Lower lobe of right lung (tissue), 2 donors: ENCODE results near the gene GNAT1. TPM values are rescaled to one million over a fixed set of nuclear protein-coding genes. Genes with fewer than 3 reads are reported as not detected.
A peak's percentile ranks its signal among the peaks of the same experiment; 100 is the strongest.
"Not testable (repeated sequence)": the region's sequence is repeated elsewhere in the genome, so short reads cannot be mapped to it uniquely, and the experiment has no call there.

ENCODE experiments used
- ATAC-seq, 2 donors: fragments of 200-7000 bp; cut with Tn5 transposase; one replicate each; pipeline ENCODE4 v1.9.1; 2020 to 2022; ENCODE audit warnings: mild to moderate bottlenecking in 2 of 2, moderate library complexity in 2 of 2
- DNase-seq: peaks from one replicate; pipeline ENCODE4 v3.0.0-alpha.2; 2020
- H3K27ac ChIP-seq: fragments of 200-600 bp; one replicate; pipeline ENCODE4 v1.8.0; 2022
- H3K27me3 ChIP-seq: fragments of 200-600 bp; one replicate; pipeline ENCODE4 v1.8.0; 2022; ENCODE audit warnings: low read depth
- H3K36me3 ChIP-seq: fragments of 200-600 bp; one replicate; pipeline ENCODE4 v1.8.0; 2022; ENCODE audit warnings: mild to moderate bottlenecking
- H3K4me1 ChIP-seq: fragments of 200-600 bp; one replicate; pipeline ENCODE4 v1.8.0; 2022
- H3K4me3 ChIP-seq: fragments of 200-600 bp; one replicate; pipeline ENCODE4 v1.8.0; 2022; ENCODE audit warnings: mild to moderate bottlenecking
- H3K9me3 ChIP-seq: fragments of 200-600 bp; one replicate; pipeline ENCODE4 v1.8.0; 2022
- intact Hi-C: fragments of 100-400 bp; cut with DNase I; formaldehyde crosslinking; loops from one replicate; pipeline ENCODE4 v1.11.0; 2022
- total RNA-seq: library from RNA; stranded (reverse); fragmentation: NEBNext Ultra II Directional; extraction: Animal tissue kit (Norgen Biotek cat#: 25700); gene quantifications from one replicate; pipeline ENCODE4 v1.2.1, GENCODE V29; 2021
- TF ChIP-seq, protein P1 (sequence below): fragments of 200-600 bp; IDR thresholded peaks from one replicate; pipeline ENCODE4 v1.8.0; 2022; ENCODE audit warnings: antibody characterized with exemption, mild to moderate bottlenecking
- donor health status: DM: no; HTN: yes; CAD: no; lungs with severe emphysema.

Gene GNAT1
- total RNA-seq, 1 donor from 2014 or later = not detected

DNA sequence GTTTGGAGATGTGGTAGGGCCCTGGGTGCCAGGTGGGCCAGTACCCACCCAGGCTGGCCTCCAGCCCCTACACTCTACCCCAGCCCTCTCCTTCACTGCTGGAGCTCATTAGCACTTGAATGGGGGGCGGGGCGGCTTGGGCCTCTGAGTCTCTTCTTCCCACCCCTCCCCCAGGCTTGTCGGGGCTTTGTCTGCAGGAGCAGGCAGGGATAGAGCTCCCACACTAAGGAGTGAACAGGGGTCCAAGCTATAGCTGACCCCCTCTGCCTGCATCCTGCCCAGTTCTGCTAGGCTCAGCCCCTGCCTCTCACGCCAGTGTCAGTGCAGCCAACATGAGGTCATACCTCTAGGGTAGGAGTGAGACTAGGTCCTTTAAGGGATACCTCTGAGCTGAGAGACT is 49.8 kb downstream of the GNAT1 start:
- TF ChIP-seq, protein P1, sequence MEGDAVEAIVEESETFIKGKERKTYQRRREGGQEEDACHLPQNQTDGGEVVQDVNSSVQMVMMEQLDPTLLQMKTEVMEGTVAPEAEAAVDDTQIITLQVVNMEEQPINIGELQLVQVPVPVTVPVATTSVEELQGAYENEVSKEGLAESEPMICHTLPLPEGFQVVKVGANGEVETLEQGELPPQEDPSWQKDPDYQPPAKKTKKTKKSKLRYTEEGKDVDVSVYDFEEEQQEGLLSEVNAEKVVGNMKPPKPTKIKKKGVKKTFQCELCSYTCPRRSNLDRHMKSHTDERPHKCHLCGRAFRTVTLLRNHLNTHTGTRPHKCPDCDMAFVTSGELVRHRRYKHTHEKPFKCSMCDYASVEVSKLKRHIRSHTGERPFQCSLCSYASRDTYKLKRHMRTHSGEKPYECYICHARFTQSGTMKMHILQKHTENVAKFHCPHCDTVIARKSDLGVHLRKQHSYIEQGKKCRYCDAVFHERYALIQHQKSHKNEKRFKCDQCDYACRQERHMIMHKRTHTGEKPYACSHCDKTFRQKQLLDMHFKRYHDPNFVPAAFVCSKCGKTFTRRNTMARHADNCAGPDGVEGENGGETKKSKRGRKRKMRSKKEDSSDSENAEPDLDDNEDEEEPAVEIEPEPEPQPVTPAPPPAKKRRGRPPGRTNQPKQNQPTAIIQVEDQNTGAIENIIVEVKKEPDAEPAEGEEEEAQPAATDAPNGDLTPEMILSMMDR = no peak
- H3K4me1 ChIP-seq = peaks cover 83% of the 10 kb centered on the region
- no peak for DNase-seq
- intact Hi-C loops = no loop called here
- peak overlapping the region; percentile 96 for H3K27ac ChIP-seq
- H3K4me3 ChIP-seq = peak overlapping the region; percentile 6
- ATAC-seq = no peak
- H3K27me3 ChIP-seq = no peaks in the 10 kb centered on the region
- peaks cover 52% of the 10 kb centered on the region for H3K36me3 ChIP-seq
- H3K9me3 ChIP-seq = no peaks in the 10 kb centered on the region

- Histone ChIP-seq H3K4me3 (peak overlapping the region; percentile 37), H3K27me3 (no peaks in the 10 kb centered on the region), H3K9me3 (no peaks in the 10 kb centered on the region), H3K36me3 (peaks cover 53% of the 10 kb centered on the region), H3K4me1 (peaks cover 90% of the 10 kb centered on the region), H3K27ac (peak overlapping the region; percentile 96)
- TF ChIP-seq, protein P1 = no peak
- DNase-seq (no peak), ATAC-seq (no peak)
- intact Hi-C loops = no loop called here
These were observed 50.4 kb downstream of the GNAT1 start for GRCh38 chr3:50241713-50242380.

- DNase-seq (no peak), ATAC-seq (no peak)
- intact Hi-C loops = no loop called here
- H3K27ac ChIP-seq = peak overlapping the region; percentile 96
- no peaks in the 10 kb centered on the region for H3K9me3 ChIP-seq
- peak overlapping the region; percentile 37 for H3K4me3 ChIP-seq
- TF ChIP-seq, protein P1 = no peak
- peaks cover 58% of the 10 kb centered on the region for H3K36me3 ChIP-seq
- peaks cover 95% of the 10 kb centered on the region for H3K4me1 ChIP-seq
- no peaks in the 10 kb centered on the region for H3K27me3 ChIP-seq
These were observed 51.0 kb downstream of the GNAT1 start for GRCh38 chr3:50242381-50242770.

GRCh38 chr3:50242851-50243542 is 51.6 kb downstream of the GNAT1 start:
- Histone ChIP-seq H3K9me3 (no peaks in the 10 kb centered on the region), H3K36me3 (peaks cover 63% of the 10 kb centered on the region), H3K4me1 (peaks cover 100% of the 10 kb centered on the region), H3K27ac (peak overlapping the region; percentile 96), H3K27me3 (no peaks in the 10 kb centered on the region), H3K4me3 (peak overlapping the region; percentile 37)
- peak; percentile 90 for DNase-seq
- peak; percentile 44 to 63 for ATAC-seq
- intact Hi-C loops = no loop called here
- TF ChIP-seq, protein P1 = peak; percentile 20

GRCh38 chr3:50243543-50243895 is 52.1 kb downstream of the GNAT1 start:
- TF ChIP-seq, protein P1 = no peak
- intact Hi-C loops = no loop called here
- Histone ChIP-seq H3K36me3 (peaks cover 66% of the 10 kb centered on the region), H3K9me3 (no peaks in the 10 kb centered on the region), H3K4me3 (peak overlapping the region; percentile 37), H3K27me3 (no peaks in the 10 kb centered on the region), H3K27ac (peak overlapping the region; percentile 96), H3K4me1 (peaks cover 100% of the 10 kb centered on the region)
- no peak for ATAC-seq
- DNase-seq = no peak

- Histone ChIP-seq H3K4me1 (peaks cover 100% of the 10 kb centered on the region), H3K36me3 (peaks cover 63% of the 10 kb centered on the region), H3K27ac (peak overlapping the region; percentile 96), H3K4me3 (peak overlapping the region; percentile 17)
- intact Hi-C loops, DNase-seq, H3K27me3 ChIP-seq, H3K9me3 ChIP-seq, ATAC-seq: not testable (repeated sequence)
These were observed 53.4 kb downstream of the GNAT1 start for GRCh38 chr3:50244813-50245212.
